DMS 273 treated with DMSO at 0.1 percent for 48 hours (cell line): Measurements from ENCODE around the gene PARVA.
"Not testable (repeated sequence)": the region's sequence is repeated elsewhere in the genome, so short reads cannot be mapped to it uniquely, and the experiment has no call there.

ENCODE experiments used
- DNase-seq: peaks from one replicate; lab custom pipeline; 2025; lab: John Stamatoyannopoulos, UW

PARVA gene

GRCh38 chr11:12497431-12497830 is 120.1 kb downstream of the PARVA start:
- DNase-seq, result no peak

GRCh38 chr11:12499071-12499470 is 121.7 kb downstream of the PARVA start:
- DNase-seq, result no peak

GRCh38 chr11:12502046-12502445 is 124.7 kb downstream of the PARVA start:
- no peak for DNase-seq

GRCh38 chr11:12503039-12503484 is 125.7 kb downstream of the PARVA start:
- DNase-seq, result no peak

GRCh38 chr11:12503886-12504285 is 126.5 kb downstream of the PARVA start:
- no peak for DNase-seq

GRCh38 chr11:12505183-12505582 is 127.8 kb downstream of the PARVA start:
- DNase-seq, result no peak

- no peak for DNase-seq
These were observed 129.1 kb downstream of the PARVA start for GRCh38 chr11:12506404-12506921.

GRCh38 chr11:12507391-12507790 is 130.0 kb downstream of the PARVA start:
- no peak for DNase-seq

- DNase-seq, result no peak
These were observed 130.9 kb downstream of the PARVA start for GRCh38 chr11:12508151-12508751.

- no peak for DNase-seq
These were observed 132.0 kb downstream of the PARVA start for GRCh38 chr11:12509371-12509770.

- no peak for DNase-seq
These were observed 134.8 kb downstream of the PARVA start for GRCh38 chr11:12512132-12512531.

GRCh38 chr11:12512826-12513395 is 135.5 kb downstream of the PARVA start:
- DNase-seq, result no peak

- no peak for DNase-seq
These were observed 139.2 kb downstream of the PARVA start for GRCh38 chr11:12516387-12517105.

- DNase-seq, result no peak
These were observed 139.9 kb downstream of the PARVA start for GRCh38 chr11:12517306-12517705.

GRCh38 chr11:12517741-12518140 is 140.4 kb downstream of the PARVA start:
- no peak for DNase-seq

- peak; percentile 3 for DNase-seq
These were observed 141.4 kb downstream of the PARVA start for GRCh38 chr11:12518606-12519385.

GRCh38 chr11:12520054-12520453 is 142.7 kb downstream of the PARVA start:
- no peak for DNase-seq

GRCh38 chr11:12520576-12520975 is 143.2 kb downstream of the PARVA start:
- DNase-seq, result not testable (repeated sequence)

- no peak for DNase-seq
These were observed 146.0 kb downstream of the PARVA start for GRCh38 chr11:12523180-12523924.

GRCh38 chr11:12524865-12525264 is 147.5 kb downstream of the PARVA start:
- DNase-seq, result no peak

- DNase-seq, result no peak
These were observed 148.2 kb downstream of the PARVA start for GRCh38 chr11:12525466-12526055.
